NCI-H345 (cell line): Measurements from ENCODE around the gene SLC6A17.
A peak's percentile ranks its signal among the peaks of the same experiment; 100 is the strongest.

Experiments used
- DNase-seq: peaks from one replicate; lab custom pipeline; 2025; lab: John Stamatoyannopoulos, UW

Gene SLC6A17

DNA sequence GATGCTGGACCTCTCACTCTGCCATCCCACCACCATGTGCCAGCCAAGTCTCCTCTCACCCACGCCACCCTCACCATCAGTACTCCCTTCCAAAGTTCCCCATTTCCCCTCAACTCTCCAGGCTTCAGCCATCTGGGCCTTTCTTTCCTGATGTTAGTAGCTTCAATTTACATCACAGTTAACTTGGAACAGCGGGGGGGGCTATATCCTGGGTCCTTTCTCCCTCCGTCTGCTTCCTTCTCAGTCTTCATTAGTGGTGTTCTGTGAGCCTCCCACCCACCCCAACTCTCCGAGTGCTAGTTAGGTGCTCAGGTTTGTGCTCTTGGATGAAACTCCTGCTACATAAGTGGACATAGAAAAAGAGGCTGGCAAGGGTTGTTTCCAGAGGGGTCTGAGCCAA, 91.8 kb downstream of the SLC6A17 start:
- no peak for DNase-seq

DNA sequence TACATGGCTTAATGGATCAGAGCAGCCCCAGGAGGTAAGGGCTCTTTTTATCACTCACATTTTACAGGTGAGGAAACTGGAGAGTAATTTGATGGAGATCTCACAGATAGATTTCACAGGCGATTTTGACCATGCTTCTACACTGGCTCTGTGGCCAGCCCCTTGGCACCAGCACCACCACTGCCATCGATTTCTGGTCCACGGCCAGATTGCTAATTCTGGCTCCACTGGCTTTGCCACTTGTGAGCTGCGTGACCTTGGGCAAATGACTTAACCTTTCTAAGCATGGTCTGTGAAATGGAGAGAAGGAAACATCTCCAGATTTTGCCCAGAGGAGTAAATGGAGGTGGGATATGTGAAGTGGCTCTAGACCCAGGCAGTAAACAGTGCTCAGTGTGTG, 92.4 kb downstream of the SLC6A17 start:
- DNase-seq = no peak

DNA sequence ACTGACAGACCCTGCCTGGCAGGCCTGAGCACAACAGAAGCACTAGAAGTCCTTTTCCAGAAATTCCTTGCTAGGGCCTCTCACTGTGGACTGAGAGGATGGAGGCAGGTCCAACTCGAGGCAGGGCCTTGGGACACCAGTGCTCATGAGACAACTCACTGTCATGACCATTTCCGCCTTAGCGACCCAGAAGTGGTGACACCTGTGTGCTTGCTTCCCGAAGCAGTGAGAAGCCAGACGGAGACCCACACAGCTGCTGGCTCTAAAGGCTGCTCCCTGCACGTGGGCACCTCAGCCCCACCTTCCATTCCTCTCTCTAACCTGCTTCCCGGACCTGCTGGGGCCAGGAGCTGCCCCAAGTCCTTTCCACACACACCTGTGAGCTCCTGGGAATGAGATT, 92.9 kb downstream of the SLC6A17 start:
- peak; percentile 28 for DNase-seq

DNA sequence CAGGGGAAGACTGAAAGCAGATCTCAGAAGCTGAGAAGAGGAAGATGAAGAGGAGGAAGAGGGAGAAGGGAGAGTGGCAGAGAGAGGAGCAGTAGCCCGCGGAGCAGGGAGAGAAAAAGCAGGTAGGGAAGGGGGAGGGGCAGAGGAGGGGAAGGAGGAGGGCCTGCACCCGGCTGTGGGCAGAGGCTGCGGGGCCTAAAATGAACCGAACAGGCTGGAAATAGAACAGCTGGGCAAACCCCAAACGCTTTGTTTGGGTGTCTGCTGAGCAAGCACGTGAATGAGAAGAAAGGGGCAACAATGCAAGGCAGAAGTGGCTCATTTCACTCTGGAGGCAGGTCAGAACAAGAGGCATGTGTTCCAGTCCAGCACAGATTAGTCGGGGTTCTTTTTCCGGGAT, 93.3 kb downstream of the SLC6A17 start:
- peak; percentile 73 for DNase-seq

DNA sequence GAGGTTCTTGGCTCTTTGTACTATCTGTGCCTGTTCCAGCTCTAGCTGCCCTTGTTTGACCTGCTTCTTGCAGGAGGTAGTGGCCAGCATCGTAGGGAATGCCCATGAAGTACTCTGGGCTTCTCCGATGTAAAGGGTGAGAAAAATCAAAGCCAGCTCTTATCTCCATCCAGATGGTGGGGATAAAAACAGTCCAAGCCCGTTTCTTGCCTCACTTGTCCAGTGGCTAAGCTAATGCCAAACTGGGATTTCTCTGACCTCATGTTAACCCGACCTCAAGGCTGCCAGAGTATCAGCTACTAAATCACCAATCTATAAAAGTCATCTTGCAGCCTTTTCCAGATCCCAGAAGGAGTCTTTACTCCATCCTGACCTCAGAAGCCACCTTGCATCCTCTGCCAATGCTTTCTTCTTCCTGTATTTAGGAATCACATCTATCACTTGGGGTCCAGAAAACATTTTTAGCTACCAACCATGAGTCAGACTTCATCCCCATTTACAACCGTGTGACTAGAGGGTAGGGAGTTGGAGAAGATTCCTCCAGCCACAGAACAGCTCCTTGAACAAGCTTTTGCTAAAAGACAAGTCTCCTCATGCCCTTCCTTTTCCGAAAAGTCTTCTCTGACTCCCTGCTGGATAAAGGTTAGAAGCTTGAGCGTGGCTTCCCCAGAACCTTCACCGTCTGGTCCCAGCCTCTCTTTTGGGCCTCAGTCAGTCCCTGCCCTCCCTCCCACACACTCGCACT, 95.8 kb downstream of the SLC6A17 start:
- no peak for DNase-seq

DNA sequence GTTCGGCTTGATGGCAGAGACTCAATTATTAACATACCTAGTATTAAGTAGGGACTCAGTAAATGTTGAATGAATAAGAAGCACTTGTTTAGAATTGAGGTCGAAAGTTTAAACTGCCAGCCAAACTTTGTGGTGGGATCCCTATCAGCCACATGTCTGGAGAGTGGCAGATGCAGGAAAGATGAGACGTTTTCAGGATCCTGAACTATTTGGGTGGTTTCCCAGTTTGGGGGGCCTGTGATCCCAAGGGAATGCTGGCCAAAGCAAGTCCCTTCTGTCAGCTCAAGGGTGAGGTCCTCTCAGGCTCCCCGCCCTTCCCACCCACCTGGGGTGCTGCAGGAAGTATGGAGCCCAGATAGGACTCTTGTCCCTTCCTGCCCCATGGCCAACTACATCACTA, 98.5 kb downstream of the SLC6A17 start:
- DNase-seq = no peak

DNA sequence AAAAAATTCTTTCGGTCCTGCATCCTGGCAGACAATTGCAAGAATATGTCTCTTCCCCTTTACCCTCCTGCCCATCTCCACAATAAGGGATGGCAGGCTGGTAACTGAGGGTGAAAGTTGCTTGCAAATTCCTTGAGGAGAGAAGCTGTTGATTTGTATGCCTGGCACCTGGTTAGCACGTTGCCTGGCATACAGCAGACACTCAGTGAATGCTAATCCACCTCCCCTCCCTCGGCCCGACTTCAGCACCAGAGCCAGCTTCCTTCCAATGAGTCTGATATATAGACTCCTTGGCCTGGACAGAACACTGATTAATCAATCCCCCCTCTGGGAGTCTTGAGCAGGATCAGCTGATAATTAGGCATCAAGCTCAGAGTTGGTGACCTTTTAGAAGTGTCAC, 99.0 kb downstream of the SLC6A17 start:
- DNase-seq = no peak

DNA sequence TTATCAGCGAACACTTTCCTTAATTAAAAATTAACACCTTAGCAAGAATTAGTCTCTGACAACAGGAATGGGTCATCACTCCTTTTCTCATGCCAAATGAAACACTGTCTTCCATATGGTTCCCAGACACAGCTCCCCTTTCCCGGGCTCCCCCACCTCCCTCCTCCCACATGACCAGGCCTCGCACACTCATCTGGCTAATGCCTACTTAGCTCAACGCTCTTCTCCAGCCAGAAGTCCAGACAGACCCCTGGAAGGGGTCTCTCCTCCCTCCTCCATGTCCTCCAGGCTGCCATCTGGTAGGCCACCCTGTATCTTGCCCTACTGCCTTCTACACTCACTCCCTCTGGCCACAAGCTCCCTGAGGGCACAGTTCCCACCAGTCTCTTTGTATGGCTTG, 99.7 kb downstream of the SLC6A17 start:
- no peak for DNase-seq

DNA sequence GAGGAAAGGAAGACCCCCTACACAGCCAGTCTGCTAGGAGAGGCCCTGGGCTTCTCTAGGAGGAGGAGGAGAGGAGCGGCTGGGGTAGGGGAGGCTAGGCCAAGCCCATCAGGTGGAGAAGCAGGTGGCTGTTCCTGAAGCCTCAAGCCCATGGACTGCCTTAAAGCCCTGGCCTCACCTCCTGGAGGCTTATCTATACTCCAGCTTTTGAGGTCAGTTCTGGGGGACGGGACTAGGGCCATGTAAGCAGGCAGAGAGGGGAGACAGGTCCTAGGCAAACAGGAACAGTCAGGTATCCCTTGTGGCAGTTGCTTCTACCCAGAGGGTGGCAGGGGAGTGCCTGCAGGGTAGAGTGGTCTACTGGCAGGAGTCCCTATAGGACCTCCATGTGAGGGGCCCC, 100.5 kb downstream of the SLC6A17 start:
- DNase-seq = no peak
